ENCODE data around the gene AHSP. TPM values are rescaled to one million over a fixed set of nuclear protein-coding genes. Genes with fewer than 3 reads are reported as not detected.

AHSP gene
- total RNA-seq (2014; rRNA removed; shearing (Covaris generic)) (not detected in 2 replicates), polyA plus RNA-seq (2016; fragmentation: Nextera tagmentation; extraction: Ambion mirVana) (not detected in 2 replicates)

GRCh38 chr16:31527734-31528274 is at the start of gene AHSP:
TSS of gene AHSP (plus strand) at chr16:31527900. CDS start at chr16:31528140, 240 bp downstream.
- H2AFZ ChIP-seq = peak within 1 kb of the TSS; percentile 68
- peak within 1 kb of the TSS; percentile 75 for H3K4me2 ChIP-seq (ENCODE audit: unreplicated experiment)
- no peaks in the 10 kb centered on the region for H3K36me3 ChIP-seq (ENCODE audit: low read depth)
- no peaks in the 10 kb centered on the region for H4K20me1 ChIP-seq (ENCODE audit: insufficient read depth)
- H3K27me3 ChIP-seq (replicated peaks; ENCODE audit: insufficient read depth) = peaks cover 25% of the 10 kb centered on the region
- H3K27ac ChIP-seq = no peak within 1 kb of the TSS
- H3K9ac ChIP-seq = no peak within 1 kb of the TSS
- WGBS, 2 experiments (ENCODE audit: low coverage in 1 of 2, low lambda C conversion rate in 2 of 2, missing lambda C conversion rate in 2 of 2) = 31 to 49% methylated on average over 6 of the region's 6 CpGs
- H3K4me3 ChIP-seq = peak within 1 kb of the TSS; percentile 64; the same call in 1 of the 2 replicates
- no peaks in the 10 kb centered on the region for H3K9me2 ChIP-seq (ENCODE audit: insufficient read depth)
- in situ Hi-C loops (cut with MboI) = no loop called here
- no peaks in the 10 kb centered on the region for H3K79me2 ChIP-seq (ENCODE audit: insufficient read depth)
- no peaks in the 10 kb centered on the region for H3K4me1 ChIP-seq (ENCODE audit: insufficient read depth)
- TF ChIP-seq EZH2phosphoT487 (IDR thresholded peaks at IDR 0.05; ENCODE audit: insufficient read depth, low read depth) (no peak), EZH2 (IDR thresholded peaks at IDR 0.05; ENCODE audit: insufficient read depth, poor library complexity, severe bottlenecking) (no peak)
- DNase-seq = no peak
- H3F3A ChIP-seq (ENCODE audit: insufficient read depth) = no peaks in the 10 kb centered on the region
- no peaks in the 10 kb centered on the region for H3K9me3 ChIP-seq (ENCODE audit: low read depth)

GRCh38 chr16:31478956-31479355 is 48.7 kb upstream of the AHSP start:
- in situ Hi-C loops (cut with MboI) = no loop called here
- no peaks in the 10 kb centered on the region; the same call in 1 of the 2 replicates for H4K20me1 ChIP-seq (ENCODE audit: insufficient read depth)
- 78 to 79% methylated on average over 3 of the region's 3 CpGs for whole genome bisulfite sequencing, 2 experiments (ENCODE audit: low coverage in 1 of 2, low lambda C conversion rate in 2 of 2, missing lambda C conversion rate in 2 of 2)

GRCh38 chr16:31479751-31480150 is 47.9 kb upstream of the AHSP start:
- no peak for TF ChIP-seq EZH2phosphoT487 (IDR thresholded peaks at IDR 0.05; ENCODE audit: insufficient read depth, low read depth)
- TF ChIP-seq EZH2 (IDR thresholded peaks at IDR 0.05; ENCODE audit: insufficient read depth, poor library complexity, severe bottlenecking) = no peak
- no peak overlapping the region for H2AFZ ChIP-seq

More at GRCh38 chr16:31478956-31479355, 48.7 kb upstream of the AHSP start:
- TF ChIP-seq EZH2 (IDR thresholded peaks at IDR 0.05; ENCODE audit: insufficient read depth, poor library complexity, severe bottlenecking) (no peak), EZH2phosphoT487 (IDR thresholded peaks at IDR 0.05; ENCODE audit: insufficient read depth, low read depth) (no peak)
- H3K4me2 ChIP-seq (ENCODE audit: unreplicated experiment) = no peak overlapping the region
- H3K4me3 ChIP-seq = no peak overlapping the region
- H3K36me3 ChIP-seq (ENCODE audit: low read depth) = peaks cover 21% of the 10 kb centered on the region
- H3K9me2 ChIP-seq (ENCODE audit: insufficient read depth) = no peaks in the 10 kb centered on the region
- H3K4me1 ChIP-seq (ENCODE audit: insufficient read depth) = no peaks in the 10 kb centered on the region
- DNase-seq = no peak
- H3K27me3 ChIP-seq (replicated peaks; ENCODE audit: insufficient read depth) = no peaks in the 10 kb centered on the region
- no peaks in the 10 kb centered on the region for H3K9me3 ChIP-seq (ENCODE audit: low read depth)
- H3K27ac ChIP-seq = no peak overlapping the region
- peaks cover 41% of the 10 kb centered on the region for H3F3A ChIP-seq (ENCODE audit: insufficient read depth)
- H3K79me2 ChIP-seq (ENCODE audit: insufficient read depth) = peaks cover 16% of the 10 kb centered on the region; the same call in 1 of the 2 replicates
- no peak overlapping the region for H3K9ac ChIP-seq
- H2AFZ ChIP-seq = no peak overlapping the region

GRCh38 chr16:31480851-31481536 is 46.7 kb upstream of the AHSP start:
- 23 to 27% methylated on average over 6 to 7 of the region's 7 CpGs for WGBS, 2 experiments (ENCODE audit: low coverage in 1 of 2, low lambda C conversion rate in 2 of 2, missing lambda C conversion rate in 2 of 2)
- Histone ChIP-seq H3K27ac (no peak overlapping the region), H3K4me3 (no peak overlapping the region), H3K4me1 (ENCODE audit: insufficient read depth) (no peaks in the 10 kb centered on the region), H3K79me2 (ENCODE audit: insufficient read depth) (no peaks in the 10 kb centered on the region), H3K9ac (no peak overlapping the region), H4K20me1 (ENCODE audit: insufficient read depth) (no peaks in the 10 kb centered on the region; the same call in 1 of the 2 replicates), H3K9me3 (ENCODE audit: low read depth) (no peaks in the 10 kb centered on the region), H3K27me3 (replicated peaks; ENCODE audit: insufficient read depth) (no peaks in the 10 kb centered on the region), H3K9me2 (ENCODE audit: insufficient read depth) (no peaks in the 10 kb centered on the region), H3K4me2 (ENCODE audit: unreplicated experiment) (no peak overlapping the region), H2AFZ (no peak overlapping the region), H3K36me3 (ENCODE audit: low read depth) (peaks cover 5% of the 10 kb centered on the region; the same call in 1 of the 2 replicates), H3F3A (ENCODE audit: insufficient read depth) (peaks cover 32% of the 10 kb centered on the region)
- in situ Hi-C loops (cut with MboI) = no loop called here
- no peak for DNase-seq
- no peak for TF ChIP-seq EZH2 (IDR thresholded peaks at IDR 0.05; ENCODE audit: insufficient read depth, poor library complexity, severe bottlenecking)

More at GRCh38 chr16:31479751-31480150, 47.9 kb upstream of the AHSP start:
- H3K27ac ChIP-seq = no peak overlapping the region
- H3K4me3 ChIP-seq = no peak overlapping the region
- peaks cover 12% of the 10 kb centered on the region; the same call in 1 of the 2 replicates for H3K79me2 ChIP-seq (ENCODE audit: insufficient read depth)
- peaks cover 37% of the 10 kb centered on the region for H3F3A ChIP-seq (ENCODE audit: insufficient read depth)
- no peaks in the 10 kb centered on the region for H3K4me1 ChIP-seq (ENCODE audit: insufficient read depth)
- in situ Hi-C loops (cut with MboI) = no loop called here
- H3K36me3 ChIP-seq (ENCODE audit: low read depth) = peaks cover 14% of the 10 kb centered on the region
- H3K9me2 ChIP-seq (ENCODE audit: insufficient read depth) = no peaks in the 10 kb centered on the region
- no peaks in the 10 kb centered on the region for H3K27me3 ChIP-seq (replicated peaks; ENCODE audit: insufficient read depth)
- H4K20me1 ChIP-seq (ENCODE audit: insufficient read depth) = no peaks in the 10 kb centered on the region; the same call in 1 of the 2 replicates
- 64 to 68% methylated on average over 9 of the region's 9 CpGs for WGBS, 2 experiments (ENCODE audit: low coverage in 1 of 2, low lambda C conversion rate in 2 of 2, missing lambda C conversion rate in 2 of 2)
- no peak for DNase-seq
- no peak overlapping the region for H3K4me2 ChIP-seq (ENCODE audit: unreplicated experiment)
- H3K9me3 ChIP-seq (ENCODE audit: low read depth) = no peaks in the 10 kb centered on the region
- no peak overlapping the region for H3K9ac ChIP-seq

All from GM23248 (cell line).